ENCODE results near the gene POLR2L. TPM values are rescaled to one million over a fixed set of nuclear protein-coding genes. Genes with fewer than 3 reads are reported as not detected.

POLR2L gene
- total and polyA plus RNA-seq, 12 donors, result 26.2 to 206 (median 109) TPM

- intact Hi-C loops (cut with DNase I), result no loop called here
- Histone ChIP-seq H3K36me3 (replicated peaks in 1 of 2) (no peaks in the 10 kb centered on the region), H3K27ac (no peak overlapping the region), H3K4me3 (no peak overlapping the region), H3K27me3 (no peaks in the 10 kb centered on the region), H3K4me1 (replicated peaks in 1 of 2) (peaks cover 0 to 3% of the 10 kb centered on the region in 2 donors), H3K9me3 (replicated peaks in 1 of 3) (no peaks in the 10 kb centered on the region)
- 85 to 100% (median 91%) methylated on average over 1 to 20 of the region's 20 CpGs for WGBS, 4 donors
- TF ChIP-seq POLR2A (IDR thresholded peaks at IDR 0.05) (no peak), CTCF (IDR thresholded peaks at IDR 0.05) (no peak)
- no peak for DNase-seq
Observed at GRCh38 chr11:854601-855329, 12.4 kb upstream of the POLR2L start.

- Histone ChIP-seq H3K4me3 (no peak overlapping the region), H3K36me3 (replicated peaks in 1 of 2) (no peaks in the 10 kb centered on the region), H3K27me3 (no peaks in the 10 kb centered on the region), H3K9me3 (replicated peaks in 1 of 3) (no peaks in the 10 kb centered on the region), H3K4me1 (replicated peaks in 1 of 2) (peaks cover 4 to 6% of the 10 kb centered on the region in 2 donors), H3K27ac (no peak overlapping the region)
- intact Hi-C loops (cut with DNase I), result no loop called here
- DNase-seq, result no peak
- no peak for TF ChIP-seq CTCF (IDR thresholded peaks at IDR 0.05)
- TF ChIP-seq POLR2A (IDR thresholded peaks at IDR 0.05), result no peak
- WGBS, 4 donors, result 91 to 95% (median 93%) methylated on average over 22 to 27 of the region's 27 CpGs
Observed at GRCh38 chr11:853682-854448, 11.5 kb upstream of the POLR2L start.

GRCh38 chr11:852762-853161 lies 10.4 kb upstream of the POLR2L start:
- no peak overlapping the region for H3K27ac ChIP-seq

More at GRCh38 chr11:852762-853161, 10.4 kb upstream of the POLR2L start:
- Histone ChIP-seq H3K4me3 (no peak overlapping the region), H3K36me3 (replicated peaks in 1 of 2) (no peaks in the 10 kb centered on the region), H3K4me1 (replicated peaks in 1 of 2) (peaks cover 10 to 13% of the 10 kb centered on the region in 2 donors), H3K9me3 (replicated peaks in 1 of 3) (no peaks in the 10 kb centered on the region), H3K27me3 (no peaks in the 10 kb centered on the region)
- no peak for TF ChIP-seq CTCF (IDR thresholded peaks at IDR 0.05)
- no peak for TF ChIP-seq POLR2A (IDR thresholded peaks at IDR 0.05)
- 79 to 93% (median 88%) methylated on average over 5 to 15 of the region's 15 CpGs for WGBS, 4 donors
- intact Hi-C loops (cut with DNase I), result no loop called here
- no peak for DNase-seq

Data from adrenal gland (tissue), 12 donors.